Hindlimb muscle (tissue), 1 donor: Measurements from ENCODE around the gene LAMB1. TPM values are rescaled to one million over a fixed set of nuclear protein-coding genes. Genes with fewer than 3 reads are reported as not detected.

Experiments
- DNase-seq: peaks from one replicate; pipeline ENCODE4 v3.0.0-alpha.2; 2013
- polyA plus RNA-seq: library from polyadenylated mRNA; unstranded; fragments of 120-200 nt; gene quantifications from one replicate; pipeline ENCODE4 v1.2.1, GENCODE V29; 2013; ENCODE audit not compliant: insufficient read length

The LAMB1 gene
- polyA plus RNA-seq, 1 donor: 451 TPM

DNA sequence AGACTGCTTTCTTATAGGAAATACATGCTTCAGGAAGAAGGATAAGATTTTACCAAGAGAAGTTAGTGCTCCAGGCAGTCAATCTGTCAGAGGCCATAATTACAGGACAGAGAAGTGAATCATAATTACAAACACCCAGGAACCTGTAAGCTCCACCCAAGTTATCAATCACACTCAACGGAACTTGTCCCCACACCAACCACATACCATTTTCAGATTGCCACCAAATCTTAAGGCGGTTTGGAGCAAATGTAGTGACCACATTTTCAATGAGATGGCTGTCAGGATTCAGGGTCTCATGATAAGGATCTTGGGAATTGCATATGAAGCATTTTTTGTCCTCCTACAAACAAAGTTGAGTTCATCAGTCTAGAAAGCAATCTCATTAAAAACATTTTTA, 4.8 kb downstream of the LAMB1 start:
- DNase-seq: no peak

DNA sequence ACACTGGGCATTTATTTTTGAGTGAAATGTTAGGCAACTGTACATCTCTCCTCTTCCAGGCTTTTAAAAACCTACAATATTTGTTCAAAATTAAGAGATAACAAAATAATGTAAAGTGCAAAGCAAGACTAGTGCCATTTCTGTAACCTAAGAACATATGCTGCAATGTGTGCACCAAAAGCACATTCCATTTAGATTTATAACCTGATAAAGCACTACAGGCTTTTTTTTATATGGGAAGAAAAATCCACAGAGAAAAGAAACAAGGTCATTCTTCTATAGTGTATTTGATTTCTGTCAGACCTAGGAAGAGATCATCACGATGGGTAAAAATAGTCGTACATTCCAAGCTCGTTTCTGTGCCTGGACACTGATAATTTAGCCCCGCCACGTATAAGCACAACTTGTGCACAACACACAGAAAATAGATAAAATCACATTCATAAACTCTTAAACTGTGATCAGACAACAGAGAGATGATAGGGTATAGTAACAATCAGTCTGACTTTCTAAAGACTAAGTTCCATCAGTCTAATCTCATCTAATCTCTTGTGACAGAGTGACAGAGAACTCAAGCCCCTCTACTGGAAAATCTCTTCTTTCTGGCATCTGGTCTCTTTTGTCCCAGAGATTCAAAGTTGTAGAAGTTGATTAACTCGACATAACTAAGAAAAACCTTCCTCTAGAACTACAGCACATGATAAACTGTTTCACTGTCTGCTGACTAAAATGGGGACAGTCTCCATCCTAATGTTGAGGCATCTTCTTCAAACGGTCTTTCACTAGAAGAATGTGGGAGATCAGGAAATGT, 6.7 kb downstream of the LAMB1 start:
- no peak for DNase-seq

DNA sequence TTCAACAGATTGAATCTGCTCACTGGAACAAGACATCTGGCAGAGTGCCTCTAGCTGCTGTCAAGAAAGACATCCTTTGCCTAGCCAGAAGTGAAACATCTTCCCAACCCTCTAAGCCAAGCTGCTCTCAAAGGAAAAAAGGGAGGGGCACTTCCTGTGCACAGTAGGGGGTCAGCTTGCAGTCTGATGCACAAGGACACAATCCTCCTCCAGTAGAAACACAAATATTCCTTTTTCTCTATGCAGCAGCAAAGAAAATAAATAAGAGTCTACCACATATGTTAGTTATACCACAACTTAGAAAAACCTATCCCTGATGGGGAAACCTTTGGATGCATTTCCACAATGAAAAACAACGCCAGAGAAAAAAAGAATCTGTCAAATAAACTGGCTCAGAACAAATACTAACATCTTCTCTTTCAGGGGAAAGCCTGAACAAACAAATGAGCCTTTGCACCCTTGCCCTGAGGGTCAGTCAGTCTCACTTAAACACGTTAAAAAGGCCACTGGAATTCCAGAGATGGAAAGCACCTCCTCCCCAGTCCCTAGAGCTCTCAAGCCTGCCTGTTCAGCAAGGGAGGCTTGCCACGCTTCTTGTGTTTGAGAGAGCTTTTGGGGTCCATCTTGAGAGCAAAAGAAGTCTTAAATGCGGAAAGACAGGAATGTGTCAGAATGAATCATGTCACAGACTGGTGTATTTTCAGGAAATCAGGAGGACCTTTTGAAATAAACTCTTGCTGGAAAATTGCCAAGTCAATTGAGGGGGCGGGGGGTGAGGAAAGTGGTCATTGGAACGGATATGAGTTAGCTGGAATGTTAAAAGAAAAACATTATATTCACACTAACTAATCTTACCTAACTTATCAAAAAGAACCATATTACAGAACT, 7.5 kb downstream of the LAMB1 start:
- DNase-seq: peak; percentile 84

DNA sequence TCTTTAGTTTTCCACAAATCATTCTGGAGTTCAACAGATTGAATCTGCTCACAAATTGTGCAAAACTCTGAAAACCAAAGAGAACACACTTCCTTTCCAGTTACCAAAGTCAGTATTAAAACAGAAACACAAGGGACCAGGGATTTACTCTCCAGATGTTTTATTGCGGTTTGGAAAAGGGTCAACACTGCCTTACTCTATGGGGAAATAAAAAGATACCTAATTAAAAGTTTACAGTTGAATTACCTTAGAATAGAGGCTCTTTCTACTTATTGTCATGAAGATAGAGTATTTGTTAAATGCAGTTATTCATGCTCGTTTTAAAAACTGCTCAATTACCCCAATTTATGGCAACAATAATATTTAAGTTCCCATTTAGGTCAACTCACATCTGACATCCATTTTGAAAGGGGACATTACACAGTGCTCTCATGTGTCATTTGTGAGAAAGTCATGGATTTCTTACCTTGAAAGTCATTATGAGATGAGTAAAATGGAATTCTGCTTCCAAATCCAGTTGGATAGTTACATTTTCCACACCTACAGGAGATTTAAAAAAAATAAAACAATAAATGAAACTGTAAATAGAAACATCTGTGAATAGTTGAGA, 8.4 kb downstream of the LAMB1 start:
- DNase-seq: peak; percentile 42

DNA sequence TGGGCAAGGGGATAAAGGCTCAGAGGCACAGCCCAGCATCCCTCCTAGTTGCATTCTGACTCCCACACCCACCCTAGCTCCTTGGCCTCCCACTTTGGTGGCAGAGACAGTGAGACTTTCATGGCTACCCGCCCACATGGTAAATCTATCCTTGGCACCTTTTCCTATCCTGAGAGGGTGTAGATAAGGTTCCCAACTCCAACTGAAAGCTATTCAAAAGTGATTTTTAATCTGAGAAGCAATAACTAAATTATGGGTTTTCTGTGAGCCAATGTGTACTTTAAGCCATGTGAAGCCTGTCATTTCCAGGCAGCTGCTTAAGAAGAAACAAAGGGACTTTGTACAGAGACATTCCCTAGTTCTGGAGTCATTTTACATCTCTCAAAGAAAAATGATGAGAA, 9.1 kb downstream of the LAMB1 start:
- no peak for DNase-seq

DNA sequence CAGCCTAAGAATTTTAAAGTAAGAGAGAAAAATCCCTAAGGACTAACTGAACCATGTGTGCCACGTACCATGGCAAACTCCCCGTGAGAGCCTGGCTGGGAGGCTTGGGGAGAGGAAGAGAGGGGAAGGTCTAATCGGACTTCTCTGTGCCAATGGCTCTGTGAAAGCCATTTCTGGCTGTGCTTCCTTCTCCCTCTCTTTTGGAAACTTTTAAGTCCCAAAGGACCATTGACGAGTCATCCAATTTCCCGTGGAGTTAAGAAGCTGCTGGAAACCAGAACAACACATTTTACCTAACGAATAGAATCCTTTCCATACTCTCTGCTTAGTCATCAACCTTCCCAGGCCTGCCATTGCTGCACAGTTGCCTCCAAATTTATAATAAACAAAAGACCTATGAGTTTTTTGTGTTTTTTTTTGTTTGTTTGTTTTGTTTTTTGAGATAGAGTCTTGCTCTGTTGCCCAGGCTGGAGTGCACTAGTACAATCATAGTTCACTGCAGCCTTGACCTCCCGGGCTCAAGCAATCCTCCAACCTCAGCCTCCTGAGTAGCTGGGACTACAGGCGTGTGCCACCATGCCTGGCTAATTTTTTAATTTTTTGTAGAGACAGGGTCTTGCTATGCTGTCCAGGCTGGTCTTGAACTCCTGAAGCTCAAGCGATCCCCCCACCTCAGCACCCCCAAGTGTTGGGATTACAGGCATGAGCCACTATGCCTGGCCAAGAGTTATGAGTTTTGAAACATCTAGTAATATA, 13.2 kb downstream of the LAMB1 start:
- DNase-seq: peak; percentile 59

DNA sequence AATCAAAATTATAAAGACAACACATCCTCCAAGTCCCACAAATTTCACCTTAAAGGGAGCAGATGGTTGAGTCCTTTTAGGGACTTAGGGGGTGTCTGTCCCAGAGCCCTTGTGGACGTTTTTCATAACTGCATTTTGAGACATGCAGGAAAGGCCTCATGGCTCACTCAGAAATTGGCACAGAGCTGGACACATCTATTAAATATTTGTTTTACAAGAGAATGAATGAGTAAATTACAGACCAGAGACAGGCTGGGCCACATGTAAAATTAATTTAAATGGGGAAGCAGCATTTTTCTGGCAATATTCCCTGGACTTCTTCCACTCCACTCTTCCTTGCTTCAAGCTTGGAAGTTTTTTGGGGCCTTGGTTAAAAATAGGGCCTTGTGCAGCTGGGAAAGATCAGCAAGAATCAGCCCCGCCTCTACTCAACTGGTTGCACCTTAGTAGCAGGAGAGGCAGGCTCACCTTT, 20.0 kb downstream of the LAMB1 start:
- peak; percentile 90 for DNase-seq

DNA sequence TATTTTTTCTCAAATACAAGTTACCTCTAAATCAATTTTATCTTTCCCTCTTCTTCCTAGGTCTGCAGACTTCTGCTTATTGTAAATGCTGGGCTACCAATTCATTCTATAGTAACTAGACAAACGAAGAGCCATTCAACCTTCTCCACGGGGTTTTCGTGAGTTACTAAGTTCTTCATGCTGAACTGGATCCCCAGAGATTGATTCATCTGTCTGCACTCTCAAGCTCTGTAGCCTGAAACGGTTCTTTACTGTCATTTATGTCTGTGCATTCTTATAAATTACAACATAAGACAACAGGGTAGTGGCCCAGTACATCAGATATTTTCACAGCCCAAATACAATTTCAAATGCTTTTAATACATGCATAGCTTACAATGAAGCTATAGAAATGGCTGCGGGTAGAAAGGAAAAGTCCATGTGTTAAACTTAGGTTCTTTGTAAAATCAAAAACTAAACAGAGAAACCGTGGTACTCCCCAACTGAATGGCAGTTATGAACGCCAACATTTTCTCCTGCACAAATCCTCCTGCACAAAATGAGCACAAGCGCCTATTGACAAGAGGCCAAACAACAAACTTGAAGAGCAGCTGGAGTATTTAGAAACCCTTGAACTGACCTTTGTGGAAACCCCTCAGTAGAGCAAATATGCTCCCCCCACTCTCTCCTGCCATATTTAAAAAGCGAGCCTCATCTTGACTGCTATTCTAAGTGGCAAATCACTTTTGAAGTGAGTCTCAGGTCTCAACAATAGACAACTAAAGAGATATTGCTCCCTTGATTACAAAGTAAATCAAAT, 20.7 kb downstream of the LAMB1 start:
- peak; percentile 42 for DNase-seq

DNA sequence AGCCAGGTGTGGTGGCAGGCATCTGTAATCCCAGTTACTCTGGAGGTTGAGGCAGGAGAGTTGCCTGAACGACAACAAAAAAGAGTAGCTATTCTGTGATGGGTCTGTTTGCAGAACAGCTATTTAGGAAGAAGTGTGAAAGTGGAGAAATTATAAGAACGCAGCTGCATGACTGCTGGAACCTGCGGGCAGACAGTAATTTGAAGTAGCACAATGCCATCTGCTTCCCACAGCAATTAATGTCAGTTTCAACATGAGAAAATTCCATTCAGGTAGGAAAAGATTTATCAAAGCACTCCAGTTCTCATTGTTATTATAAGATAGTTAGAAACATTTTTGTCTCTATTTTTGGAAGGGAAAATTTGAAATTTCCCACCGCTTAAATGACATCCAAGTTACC, 21.5 kb downstream of the LAMB1 start:
- DNase-seq: no peak

DNA sequence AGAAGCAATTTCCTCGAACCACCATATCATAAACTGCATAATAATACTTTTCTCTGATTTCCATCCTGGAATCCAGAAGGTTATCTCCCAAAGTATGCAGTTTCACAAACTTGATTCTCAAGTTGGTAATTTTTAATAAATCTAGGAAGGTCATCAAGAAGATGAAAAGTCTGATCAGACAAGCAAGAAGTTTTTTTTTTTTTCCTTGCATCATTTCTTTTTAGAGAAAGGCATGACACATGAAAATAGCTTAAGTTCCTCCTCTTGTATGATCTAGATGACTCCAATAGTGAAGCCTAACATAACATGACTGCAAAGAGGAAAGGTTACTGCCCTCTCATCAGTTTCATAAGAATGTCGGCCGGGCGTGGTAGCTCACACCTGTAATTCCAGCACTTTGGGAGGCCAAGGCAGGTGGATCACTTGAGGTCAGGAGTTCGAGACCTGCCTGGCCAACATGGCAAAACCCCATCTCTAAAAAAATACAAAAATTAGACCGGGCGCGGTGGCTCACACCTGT, 22.2 kb downstream of the LAMB1 start:
- DNase-seq: no peak

DNA sequence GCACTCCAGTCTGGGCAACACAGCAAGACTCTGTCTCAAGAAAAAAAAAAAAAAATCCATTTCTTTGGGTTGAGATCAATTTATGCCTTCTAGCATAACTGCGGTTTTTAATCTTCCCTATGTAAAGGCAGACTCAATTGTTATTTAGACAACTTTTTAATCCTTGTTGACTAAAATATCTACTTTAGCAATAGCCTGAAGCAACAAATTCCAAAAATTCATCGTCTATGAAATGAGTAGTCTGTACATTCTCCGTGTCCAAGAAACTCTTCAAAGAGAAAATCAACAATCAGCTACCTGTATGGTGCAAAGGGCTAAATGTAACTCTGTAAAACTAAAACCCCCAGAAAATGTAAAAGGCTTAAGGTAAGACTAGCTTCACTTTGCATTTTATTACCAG, 22.8 kb downstream of the LAMB1 start:
- DNase-seq: no peak

DNA sequence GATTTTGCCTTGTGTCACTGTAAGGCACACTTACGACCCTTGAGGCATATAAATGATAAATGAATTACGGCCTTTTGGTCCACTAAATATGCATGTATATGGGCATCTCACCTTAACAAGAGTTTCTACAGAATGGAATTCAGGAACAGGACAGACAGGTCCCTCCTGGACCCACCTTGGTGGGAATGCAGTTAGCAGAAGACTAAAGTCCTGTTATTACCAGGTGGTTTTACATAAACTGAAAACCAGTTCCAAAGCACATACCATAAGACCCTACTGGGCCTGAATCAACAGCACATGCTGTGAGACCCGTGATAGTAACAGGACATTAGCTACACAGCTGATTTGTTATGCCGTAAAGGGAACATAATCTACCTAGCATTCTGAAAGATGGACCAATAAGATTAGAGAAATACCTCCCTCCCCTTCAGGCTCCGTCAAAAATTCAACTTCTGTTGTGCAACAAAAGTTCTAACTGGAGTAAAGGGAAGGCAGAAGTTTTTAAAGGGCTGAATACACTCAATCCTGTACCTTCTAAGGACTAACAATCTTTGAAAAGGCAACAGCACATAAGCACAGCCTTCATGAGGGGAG, 24.0 kb downstream of the LAMB1 start:
- no peak for DNase-seq

DNA sequence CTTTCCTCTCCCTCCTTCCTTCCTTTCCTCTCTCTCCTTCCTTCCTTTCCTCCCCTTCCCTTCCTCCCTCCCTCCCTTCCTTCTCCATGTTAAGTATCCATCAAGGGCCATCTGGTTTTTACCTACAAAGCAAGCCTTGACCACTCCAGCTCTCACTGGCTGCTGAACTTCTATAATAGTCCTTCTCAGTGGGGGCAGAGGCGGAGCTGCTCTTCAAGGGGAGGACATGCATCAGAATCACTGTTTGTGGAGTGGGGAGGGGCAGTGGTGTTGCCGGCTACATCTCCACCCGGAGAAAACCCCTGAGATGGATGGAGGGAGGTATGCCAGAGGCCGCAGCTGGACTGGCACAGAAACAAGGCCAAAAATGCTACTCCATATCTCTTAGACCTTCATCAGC, 25.9 kb downstream of the LAMB1 start:
- DNase-seq: no peak

DNA sequence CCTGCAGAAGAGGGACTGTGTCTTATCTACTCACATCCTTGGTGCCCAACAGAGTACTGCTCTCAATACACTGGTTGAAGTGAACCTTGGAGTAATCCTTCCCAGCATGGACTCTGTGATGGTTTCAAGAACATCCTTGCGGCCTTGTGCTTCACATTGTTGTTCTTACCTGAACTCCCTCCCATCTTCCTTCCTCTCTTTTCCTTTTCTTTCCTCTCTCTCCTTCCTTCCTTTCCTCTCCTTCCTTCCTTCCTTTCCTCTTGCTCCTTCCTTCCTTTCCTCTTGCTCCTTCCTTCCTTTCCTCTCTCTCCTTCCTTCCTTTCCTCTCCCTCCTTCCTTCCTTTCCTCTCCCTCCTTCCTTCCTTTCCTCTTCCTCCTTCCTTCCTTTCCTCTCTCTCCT, 26.3 kb downstream of the LAMB1 start:
- no peak for DNase-seq

DNA sequence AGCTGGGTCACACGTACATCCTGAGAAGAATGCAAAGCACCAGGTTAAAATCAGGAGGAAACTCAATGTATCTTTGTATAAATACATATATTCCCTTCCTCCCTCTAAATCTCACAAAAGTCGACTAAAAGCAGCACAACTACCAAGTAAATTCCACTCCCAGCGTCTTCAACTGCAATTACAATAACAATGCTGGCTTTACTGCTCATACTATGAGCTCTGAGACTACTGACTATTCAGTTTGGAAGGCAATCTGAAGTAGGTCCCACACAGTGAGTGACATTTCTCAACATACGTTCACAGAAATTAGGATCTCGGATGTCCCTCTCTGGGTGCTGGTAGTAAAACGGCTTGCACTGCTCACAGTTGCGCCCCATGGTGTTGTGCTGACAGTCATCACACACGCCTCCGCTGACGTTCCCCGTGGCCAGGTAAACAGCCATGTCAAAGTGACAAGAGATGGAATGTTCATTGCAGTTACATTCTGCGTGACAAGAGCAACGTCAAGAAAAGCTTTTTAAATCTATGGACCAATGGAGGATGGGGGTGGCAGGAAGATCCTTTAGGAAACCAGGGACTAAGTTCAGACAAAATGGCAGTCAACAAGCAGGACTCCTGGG, 27.5 kb downstream of the LAMB1 start:
- no peak for DNase-seq

DNA sequence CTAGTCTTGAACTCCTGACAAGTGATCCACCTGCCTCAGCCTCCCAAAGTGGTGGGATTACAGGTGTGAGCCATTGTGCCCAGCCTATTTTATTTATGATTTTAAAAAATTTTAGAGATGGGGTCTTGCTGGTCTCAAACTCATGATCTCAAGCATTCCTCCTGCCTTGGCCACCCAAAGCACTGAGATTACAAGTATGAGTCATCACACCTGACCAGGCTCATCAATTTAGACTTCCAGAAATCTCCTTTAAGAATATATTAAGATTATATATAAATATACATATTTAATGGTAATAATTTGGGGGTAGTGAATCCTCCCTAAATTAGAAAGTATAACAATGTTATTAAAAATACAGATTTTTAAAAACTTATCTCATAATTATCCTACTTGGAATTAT, 29.1 kb downstream of the LAMB1 start:
- DNase-seq: no peak

DNA sequence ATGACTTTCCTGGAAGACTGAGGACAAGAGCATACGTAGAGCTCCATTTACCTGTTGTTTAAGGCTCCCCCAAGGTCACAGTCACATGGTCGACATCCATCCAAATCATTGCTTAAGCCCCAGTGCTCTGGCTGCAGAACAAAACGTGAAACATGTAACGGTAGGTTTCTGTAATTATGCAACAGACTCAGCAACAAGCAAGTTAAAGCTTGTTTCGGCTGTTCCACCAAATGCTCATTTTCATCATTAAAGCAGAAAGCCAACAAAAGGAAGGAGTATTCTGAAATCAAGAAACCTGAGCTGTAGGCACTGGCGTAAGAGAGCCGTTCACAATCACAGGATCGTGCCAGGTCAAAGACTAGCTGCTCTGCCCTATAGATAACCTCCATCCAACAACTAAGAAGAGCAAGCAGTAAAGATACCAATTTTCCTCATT, 30.0 kb downstream of the LAMB1 start:
- DNase-seq: no peak

DNA sequence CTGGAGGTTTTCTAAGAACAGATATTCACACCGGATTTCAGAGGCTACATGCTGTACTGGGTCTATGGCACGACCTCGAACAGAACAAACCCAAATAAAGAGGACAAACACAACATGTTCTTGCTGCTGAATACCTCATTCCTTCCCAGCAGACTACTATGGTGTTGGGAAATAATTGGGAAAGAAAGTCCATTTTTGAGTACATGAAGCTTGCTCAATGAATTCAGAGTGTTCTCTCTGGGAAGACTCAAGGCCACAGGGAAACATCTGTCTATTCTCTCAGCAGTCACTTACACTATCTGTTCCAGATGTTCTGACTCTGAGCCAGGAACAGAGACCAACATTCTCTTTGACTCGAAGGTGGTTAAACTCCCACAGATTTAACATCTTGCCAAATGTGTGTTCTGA, 30.9 kb downstream of the LAMB1 start:
- peak; percentile 82 for DNase-seq

DNA sequence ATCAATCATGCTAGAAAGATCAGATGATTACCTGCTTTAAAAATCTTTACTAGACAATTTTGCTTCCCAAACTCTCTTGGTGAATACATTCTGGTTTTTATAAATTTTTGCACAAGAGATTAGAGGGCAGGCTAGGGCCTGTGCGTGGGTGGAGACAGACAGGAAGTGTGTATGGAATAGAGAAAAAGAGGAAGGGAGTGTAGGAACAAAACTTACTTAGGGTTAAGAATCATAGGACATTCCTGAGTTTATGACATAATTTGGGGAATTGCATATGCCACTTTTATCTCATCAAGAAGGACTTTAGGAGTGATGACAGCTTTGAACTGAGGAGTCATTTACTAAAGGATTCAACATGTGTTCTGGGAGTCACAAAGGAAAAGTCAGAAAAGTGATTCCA, 31.3 kb downstream of the LAMB1 start:
- DNase-seq: no peak

DNA sequence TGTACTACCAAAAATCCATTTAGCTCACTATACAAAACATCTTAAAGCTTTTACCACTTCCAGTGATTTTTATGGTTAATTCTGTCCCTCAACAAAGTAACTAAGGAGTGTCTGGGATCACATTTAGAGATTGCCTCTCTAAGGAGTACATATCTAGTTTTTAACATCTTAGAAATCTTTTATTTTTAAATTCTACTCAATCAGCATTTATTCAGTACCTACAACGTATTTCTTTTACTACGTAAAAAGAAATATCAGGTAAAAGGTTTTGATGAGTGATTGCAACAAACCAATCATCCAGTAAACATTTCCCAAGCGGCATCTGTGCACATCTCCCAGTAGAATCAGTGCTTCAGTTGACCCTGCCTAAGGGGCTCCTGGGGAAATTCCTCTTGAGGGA, 31.9 kb downstream of the LAMB1 start:
- DNase-seq: no peak
